HEK293 (cell line): ENCODE results near the gene CSNK1E.

Experiments used
- BCL11A ChIP-seq: fragments of 450-650 bp; formaldehyde crosslinking; IDR thresholded peaks from 2 replicates; pipeline ENCODE4 v1.5.1; 2016; ENCODE audit warnings: low read depth, missing biosample characterization, missing genetic modification characterization
- HOXD13 ChIP-seq: sonication (generic); formaldehyde crosslinking; IDR thresholded peaks from 2 replicates; pipeline ENCODE4 v1.8.0; 2022; ENCODE audit warnings: missing genetic modification reagents, borderline replicate concordance
- INSM2 ChIP-seq: fragments of 450-650 bp; formaldehyde crosslinking; IDR thresholded peaks from 2 replicates; pipeline ENCODE4 v1.5.1; 2016; ENCODE audit warnings: missing biosample characterization, missing genetic modification characterization
- KLF9 ChIP-seq: fragments of 450-650 bp; formaldehyde crosslinking; IDR thresholded peaks from 2 replicates; pipeline ENCODE4 v1.5.1; 2016; ENCODE audit warnings: missing biosample characterization, missing genetic modification characterization, low read depth
- PRDM6 ChIP-seq: fragments of 450-650 bp; formaldehyde crosslinking; IDR thresholded peaks from 2 replicates; pipeline ENCODE4 v1.5.1; 2017; ENCODE audit warnings: missing biosample characterization, missing genetic modification characterization
- SP2 ChIP-seq: fragments of 450-650 bp; formaldehyde crosslinking; IDR thresholded peaks from 2 replicates; pipeline ENCODE4 v1.5.1; 2016; ENCODE audit warnings: missing biosample characterization, missing genetic modification characterization
- ZBTB10 ChIP-seq: fragments of 450-650 bp; formaldehyde crosslinking; IDR thresholded peaks from 2 replicates; pipeline ENCODE4 v1.5.1; 2016; ENCODE audit warnings: missing biosample characterization, missing genetic modification characterization
- ZBTB26 ChIP-seq: fragments of 450-650 bp; formaldehyde crosslinking; optimal IDR thresholded peaks from 2 replicates; pipeline ENCODE3; 2016; ENCODE audit warnings: missing biosample characterization, mild to moderate bottlenecking, missing genetic modification characterization
- ZFHX2 ChIP-seq: fragments of 450-650 bp; formaldehyde crosslinking; conservative IDR thresholded peaks from 2 replicates; pipeline ENCODE4 v1.5.1; 2016; ENCODE audit warnings: missing biosample characterization, missing genetic modification characterization
- ZIC2 ChIP-seq: fragments of 450-650 bp; formaldehyde crosslinking; IDR thresholded peaks from 2 replicates; pipeline ENCODE4 v1.5.1; 2016; ENCODE audit warnings: missing biosample characterization, missing genetic modification characterization
- ZNF112 ChIP-seq: fragments of 450-650 bp; formaldehyde crosslinking; IDR thresholded peaks from 2 replicates; pipeline ENCODE4 v1.5.0; 2017; ENCODE audit warnings: missing biosample characterization, missing genetic modification characterization
- ZNF133 ChIP-seq: fragments of 450-650 bp; formaldehyde crosslinking; IDR thresholded peaks from 2 replicates; pipeline ENCODE4 v1.5.1; 2016; ENCODE audit warnings: missing biosample characterization, missing genetic modification characterization
- ZNF335 ChIP-seq: fragments of 450-650 bp; formaldehyde crosslinking; conservative IDR thresholded peaks from 2 replicates; pipeline ENCODE4 v1.5.1; 2016; ENCODE audit warnings: missing biosample characterization, missing genetic modification characterization
- ZNF391 ChIP-seq: fragments of 450-650 bp; formaldehyde crosslinking; IDR thresholded peaks from 2 replicates; pipeline ENCODE4 v1.5.1; 2016; ENCODE audit warnings: low read depth, missing biosample characterization, missing genetic modification characterization, borderline replicate concordance
- ZNF501 ChIP-seq: fragments of 450-650 bp; formaldehyde crosslinking; IDR thresholded peaks from 2 replicates; pipeline ENCODE4 v1.5.1; 2016; ENCODE audit warnings: missing biosample characterization, missing genetic modification characterization
- ZNF623 ChIP-seq: fragments of 450-650 bp; formaldehyde crosslinking; IDR thresholded peaks from 2 replicates; pipeline ENCODE4 v1.5.1; 2016; ENCODE audit warnings: missing biosample characterization, missing genetic modification characterization
- ZNF629 ChIP-seq: fragments of 450-650 bp; formaldehyde crosslinking; IDR thresholded peaks from 2 replicates; pipeline ENCODE4 v1.5.1; 2017; ENCODE audit warnings: missing biosample characterization, missing genetic modification characterization
- ZNF658 ChIP-seq: fragments of 450-650 bp; formaldehyde crosslinking; IDR thresholded peaks from 2 replicates; pipeline ENCODE4; 2016; ENCODE audit warnings: missing biosample characterization, missing genetic modification characterization
- ZNF692 ChIP-seq: fragments of 450-650 bp; formaldehyde crosslinking; IDR thresholded peaks from 2 replicates; pipeline ENCODE4 v1.5.1; 2016; ENCODE audit warnings: missing biosample characterization, missing genetic modification characterization
- ZSCAN4 ChIP-seq: fragments of 450-650 bp; formaldehyde crosslinking; IDR thresholded peaks from 2 replicates; pipeline ENCODE4 v1.5.1; 2017; ENCODE audit warnings: missing biosample characterization, missing genetic modification characterization
- TF ChIP-seq, protein P1 (sequence below): fragments of 450-650 bp; formaldehyde crosslinking; IDR thresholded peaks from 2 replicates; pipeline ENCODE4 v1.5.1; 2016; ENCODE audit warnings: missing biosample characterization, missing genetic modification characterization
- TF ChIP-seq, protein P2 (sequence below): fragments of 450-650 bp; formaldehyde crosslinking; IDR thresholded peaks from 2 replicates; pipeline ENCODE4 v1.5.1; 2016; ENCODE audit warnings: missing biosample characterization, missing genetic modification characterization

The CSNK1E gene

DNA sequence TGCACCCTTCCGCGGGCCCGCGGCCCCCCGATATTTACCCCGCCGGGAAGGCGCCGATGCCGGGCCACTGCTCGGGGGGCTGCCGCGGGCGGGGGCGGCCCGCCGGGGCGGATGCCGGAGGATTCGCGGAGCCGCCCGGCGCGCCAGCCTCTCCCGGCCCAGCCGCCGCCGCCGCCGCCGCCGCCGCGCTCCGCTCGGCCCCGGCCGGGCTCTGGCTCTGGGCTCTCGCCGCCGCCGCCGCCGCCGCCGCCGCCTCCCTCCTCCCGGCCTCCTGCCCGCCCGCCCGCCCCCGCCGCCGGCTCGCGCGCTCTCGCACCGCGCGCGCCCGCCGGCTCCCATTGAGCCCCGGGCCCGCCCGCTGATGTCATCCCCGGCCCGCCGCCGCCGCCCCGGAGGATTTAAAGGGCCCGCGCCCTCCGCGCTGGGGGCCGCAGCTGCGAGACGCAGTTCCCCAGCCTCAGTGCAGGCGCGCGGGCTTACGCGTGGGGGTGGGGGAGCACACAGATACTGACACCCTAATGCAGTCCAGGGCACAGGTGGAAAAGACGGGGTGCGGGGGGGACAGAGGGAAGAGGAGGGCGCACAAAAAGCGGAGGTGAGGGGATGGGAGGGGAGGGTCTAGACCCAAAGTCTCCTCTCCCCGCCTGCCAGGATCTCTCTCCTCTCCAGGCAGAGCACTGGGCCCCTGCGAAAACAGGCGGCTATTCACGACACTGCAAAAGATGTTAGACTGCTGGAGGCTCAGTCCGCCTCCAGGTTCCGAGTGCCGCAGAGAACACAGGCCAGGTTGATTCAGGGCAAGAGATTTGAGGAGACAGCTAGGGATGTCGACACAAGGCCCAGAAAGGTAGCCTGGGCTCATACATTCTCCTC, at the start of gene CSNK1E (continued):
- TF ChIP-seq ZNF133 (tag by site-specific recombination) (no peak), ZNF335 (tag by site-specific recombination) (peak; percentile 90), ZFHX2 (tag by site-specific recombination) (peak; percentile 77), ZBTB10 (peak; percentile 81), ZNF623 (no peak), ZNF112 (tag by site-specific recombination) (no peak), ZSCAN4 (tag by site-specific recombination) (no peak), INSM2 (tag by site-specific recombination) (peak; percentile 62; the same call in 1 of the 2 replicates), ZIC2 (tag by site-specific recombination) (no peak), ZNF391 (tag by site-specific recombination) (peak; percentile 75; the same call in 1 of the 2 replicates), BCL11A (no peak), ZNF629 (tag by site-specific recombination) (peak; percentile 47; the same call in 1 of the 2 replicates), ZBTB26 (tag by site-specific recombination) (peak; percentile 78), HOXD13 (CRISPR knock-in tag) (no peak), PRDM6 (no peak), ZNF692 (tag by site-specific recombination) (peak; percentile 87), SP2 (peak; percentile 60), KLF9 (tag by site-specific recombination) (peak; percentile 65), ZNF501 (peak; percentile 56; the same call in 1 of the 2 replicates), ZNF658 (tag by site-specific recombination) (no peak)
- TF ChIP-seq, protein P1, sequence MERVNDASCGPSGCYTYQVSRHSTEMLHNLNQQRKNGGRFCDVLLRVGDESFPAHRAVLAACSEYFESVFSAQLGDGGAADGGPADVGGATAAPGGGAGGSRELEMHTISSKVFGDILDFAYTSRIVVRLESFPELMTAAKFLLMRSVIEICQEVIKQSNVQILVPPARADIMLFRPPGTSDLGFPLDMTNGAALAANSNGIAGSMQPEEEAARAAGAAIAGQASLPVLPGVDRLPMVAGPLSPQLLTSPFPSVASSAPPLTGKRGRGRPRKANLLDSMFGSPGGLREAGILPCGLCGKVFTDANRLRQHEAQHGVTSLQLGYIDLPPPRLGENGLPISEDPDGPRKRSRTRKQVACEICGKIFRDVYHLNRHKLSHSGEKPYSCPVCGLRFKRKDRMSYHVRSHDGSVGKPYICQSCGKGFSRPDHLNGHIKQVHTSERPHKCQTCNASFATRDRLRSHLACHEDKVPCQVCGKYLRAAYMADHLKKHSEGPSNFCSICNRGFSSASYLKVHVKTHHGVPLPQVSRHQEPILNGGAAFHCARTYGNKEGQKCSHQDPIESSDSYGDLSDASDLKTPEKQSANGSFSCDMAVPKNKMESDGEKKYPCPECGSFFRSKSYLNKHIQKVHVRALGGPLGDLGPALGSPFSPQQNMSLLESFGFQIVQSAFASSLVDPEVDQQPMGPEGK = peak; percentile 99
- TF ChIP-seq, protein P2, sequence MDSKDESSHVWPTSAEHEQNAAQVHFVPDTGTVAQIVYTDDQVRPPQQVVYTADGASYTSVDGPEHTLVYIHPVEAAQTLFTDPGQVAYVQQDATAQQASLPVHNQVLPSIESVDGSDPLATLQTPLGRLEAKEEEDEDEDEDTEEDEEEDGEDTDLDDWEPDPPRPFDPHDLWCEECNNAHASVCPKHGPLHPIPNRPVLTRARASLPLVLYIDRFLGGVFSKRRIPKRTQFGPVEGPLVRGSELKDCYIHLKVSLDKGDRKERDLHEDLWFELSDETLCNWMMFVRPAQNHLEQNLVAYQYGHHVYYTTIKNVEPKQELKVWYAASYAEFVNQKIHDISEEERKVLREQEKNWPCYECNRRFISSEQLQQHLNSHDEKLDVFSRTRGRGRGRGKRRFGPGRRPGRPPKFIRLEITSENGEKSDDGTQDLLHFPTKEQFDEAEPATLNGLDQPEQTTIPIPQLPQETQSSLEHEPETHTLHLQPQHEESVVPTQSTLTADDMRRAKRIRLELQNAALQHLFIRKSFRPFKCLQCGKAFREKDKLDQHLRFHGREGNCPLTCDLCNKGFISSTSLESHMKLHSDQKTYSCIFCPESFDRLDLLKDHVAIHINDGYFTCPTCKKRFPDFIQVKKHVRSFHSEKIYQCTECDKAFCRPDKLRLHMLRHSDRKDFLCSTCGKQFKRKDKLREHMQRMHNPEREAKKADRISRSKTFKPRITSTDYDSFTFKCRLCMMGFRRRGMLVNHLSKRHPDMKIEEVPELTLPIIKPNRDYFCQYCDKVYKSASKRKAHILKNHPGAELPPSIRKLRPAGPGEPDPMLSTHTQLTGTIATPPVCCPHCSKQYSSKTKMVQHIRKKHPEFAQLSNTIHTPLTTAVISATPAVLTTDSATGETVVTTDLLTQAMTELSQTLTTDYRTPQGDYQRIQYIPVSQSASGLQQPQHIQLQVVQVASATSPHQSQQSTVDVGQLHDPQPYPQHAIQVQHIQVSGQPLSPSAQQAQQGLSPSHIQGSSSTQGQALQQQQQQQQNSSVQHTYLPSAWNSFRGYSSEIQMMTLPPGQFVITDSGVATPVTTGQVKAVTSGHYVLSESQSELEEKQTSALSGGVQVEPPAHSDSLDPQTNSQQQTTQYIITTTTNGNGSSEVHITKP (tag by site-specific recombination) = peak; percentile 17; the same call in 1 of the 2 replicates
